A673 (cell line): Measurements from ENCODE around the gene ZNF516.

Experiments
- CTCF ChIP-seq: fragments of 300-800, 200-600 bp; sonication (generic); conservative IDR thresholded peaks from 2 replicates; pipeline ENCODE4 v1.5.1; 2017; ENCODE audit warnings: low read depth, mild to moderate bottlenecking, antibody characterized with exemption, low read length, moderate library complexity, mixed read lengths
- EZH2 ChIP-seq: fragments of 200-600 bp; sonication (generic); IDR thresholded peaks from 2 replicates; pipeline ENCODE4 v1.6.1; 2017; ENCODE audit warnings: borderline replicate concordance, low read depth, mild to moderate bottlenecking, mixed read lengths, antibody characterized with exemption, low read length; ENCODE audit not compliant: poor library complexity, severe bottlenecking

- TF ChIP-seq CTCF, result no peak
- TF ChIP-seq EZH2, result no peak
Measured at GRCh38 chr18:76506974-76507764, 12.1 kb upstream of the ZNF516 start.
